ENCODE results near the gene VIM.

VIM gene

GRCh38 chr10:17228091-17229015 is at the start of gene VIM:
TSS of gene VIM (plus strand) at chr10:17228241. CDS start at chr10:17229423, 1,182 bp downstream.
- DNase-seq: peak; percentile 49

GRCh38 chr10:17179002-17179401 is 49.0 kb upstream of the VIM start:
- DNase-seq: no peak

- no peak for DNase-seq
These were observed 46.9 kb upstream of the VIM start for GRCh38 chr10:17181110-17181509.

- no peak for DNase-seq
These were observed 46.3 kb upstream of the VIM start for GRCh38 chr10:17181751-17182150.

GRCh38 chr10:17183110-17183509 is 44.9 kb upstream of the VIM start:
- DNase-seq: no peak

GRCh38 chr10:17185873-17186272 is 42.2 kb upstream of the VIM start:
- no peak for DNase-seq

- DNase-seq: no peak
These were observed 39.3 kb upstream of the VIM start for GRCh38 chr10:17188644-17189172.

- DNase-seq: no peak
These were observed 37.4 kb upstream of the VIM start for GRCh38 chr10:17190602-17191001.

- DNase-seq: no peak
These were observed 33.0 kb upstream of the VIM start for GRCh38 chr10:17195083-17195482.

GRCh38 chr10:17196045-17196444 is 32.0 kb upstream of the VIM start:
- DNase-seq: no peak

- no peak for DNase-seq
These were observed 31.5 kb upstream of the VIM start for GRCh38 chr10:17196573-17196972.

GRCh38 chr10:17199351-17199804 is 28.7 kb upstream of the VIM start:
- no peak for DNase-seq

GRCh38 chr10:17200001-17200911 is 27.8 kb upstream of the VIM start:
- no peak for DNase-seq

GRCh38 chr10:17200912-17201793 is 26.9 kb upstream of the VIM start, which contains the start of gene TRDMT1:
TSS of gene TRDMT1 (minus strand) at chr10:17201672. CDS start at chr10:17201634, 38 bp downstream.
- DNase-seq: peak; percentile 53

GRCh38 chr10:17201794-17202116 is 26.3 kb upstream of the VIM start:
- no peak for DNase-seq

- no peak for DNase-seq
These were observed 25.5 kb upstream of the VIM start for GRCh38 chr10:17202506-17202905.

- no peak for DNase-seq
These were observed 25.0 kb upstream of the VIM start for GRCh38 chr10:17202999-17203398.

GRCh38 chr10:17203416-17203815 is 24.6 kb upstream of the VIM start:
- no peak for DNase-seq

- DNase-seq: no peak
These were observed 21.8 kb upstream of the VIM start for GRCh38 chr10:17206210-17206709.

- DNase-seq: no peak
These were observed 19.6 kb upstream of the VIM start for GRCh38 chr10:17208476-17208875.

GRCh38 chr10:17209302-17209701 is 18.7 kb upstream of the VIM start:
- DNase-seq: no peak

- DNase-seq: no peak
These were observed 18.2 kb upstream of the VIM start for GRCh38 chr10:17209881-17210280.

Measured in 8988T (cell line).